Esophagus squamous epithelium (tissue), 5 donors: ENCODE data around the gene GSK3B. TPM values are rescaled to one million over a fixed set of nuclear protein-coding genes. Genes with fewer than 3 reads are reported as not detected.
A peak's percentile ranks its signal among the peaks of the same experiment; 100 is the strongest.

Experiments
- DNase-seq: peaks from one replicate; lab custom pipeline; 2025; lab: John Stamatoyannopoulos, UW
- H3K27ac ChIP-seq, 4 donors: fragments of 200-600 bp; sonication (generic); one replicate each; pipeline ENCODE4 v1.5.1; 2016 to 2019; ENCODE audit warnings: mild to moderate bottlenecking in 1 of 4
- H3K27me3 ChIP-seq, 4 donors: fragments of 200-600 bp; sonication (generic); 1 replicate in 3 of 4; 2 replicates in 1 of 4; pipeline versions ENCODE4 v1.5.1 to v1.6.0; 2017 to 2021; ENCODE audit warnings: antibody characterized with exemption in 1 of 4
- H3K36me3 ChIP-seq, 3 donors: fragments of 200-600 bp; sonication (generic); one replicate each; pipeline ENCODE4 v1.5.1; 2016 to 2019
- H3K4me1 ChIP-seq, 3 donors: fragments of 200-600 bp; sonication (generic); one replicate each; pipeline ENCODE4 v1.5.1; 2017 to 2019
- H3K4me3 ChIP-seq, 4 donors: fragments of 200-600 bp; sonication (generic); 1 replicate in 3 of 4; 2 replicates in 1 of 4; pipeline ENCODE4 v1.5.1; 2016 to 2019; ENCODE audit warnings: mild to moderate bottlenecking in 2 of 4, moderate library complexity in 1 of 4
- H3K9me3 ChIP-seq, 3 donors: fragments of 200-600 bp; sonication (generic); one replicate each; pipeline ENCODE4 v1.5.1; 2016 to 2019
- POLR2A ChIP-seq, 4 donors: fragments of 450-650 bp; IDR thresholded peaks; one replicate each; pipeline ENCODE4 v1.6.1; 2017; ENCODE audit warnings: antibody characterized with exemption in 4 of 4, mild to moderate bottlenecking in 4 of 4, moderate library complexity in 3 of 4
- WGBS, 2 donors: methylation state at CpG; one replicate each; pipeline ENCODE4 v1.1.5; 2018; 5-methylcytosine and 5-hydroxymethylcytosine counted together
- intact Hi-C: fragments of 100-400 bp; cut with DNase I; formaldehyde crosslinking; loops from one replicate; pipeline ENCODE4 v1.15.0; 2022
- total RNA-seq, 4 donors: library from RNA; depleted of rRNA; stranded (reverse); fragments of >200 nt; gene quantifications; one replicate each; pipeline ENCODE4 v1.1.0, GENCODE V29; 2016
- TF ChIP-seq, protein P1 (sequence below), 6 experiments: fragments of 450-650 bp in 4 of 6; fragments of 200-600 bp in 2 of 6; sonication (generic) in 2 of 6; IDR thresholded peaks; one replicate each; pipeline ENCODE4 v1.5.1; 2016 to 2019; ENCODE audit warnings: antibody characterized with exemption in 6 of 6, mild to moderate bottlenecking in 4 of 6, moderate library complexity in 4 of 6
- donor health status: DM: yes; HTN: yes; CAD: no.

Gene GSK3B
- total RNA-seq, 4 donors from 2014 or later, result 24.1 to 38.9 (median 34.5) TPM

DNA sequence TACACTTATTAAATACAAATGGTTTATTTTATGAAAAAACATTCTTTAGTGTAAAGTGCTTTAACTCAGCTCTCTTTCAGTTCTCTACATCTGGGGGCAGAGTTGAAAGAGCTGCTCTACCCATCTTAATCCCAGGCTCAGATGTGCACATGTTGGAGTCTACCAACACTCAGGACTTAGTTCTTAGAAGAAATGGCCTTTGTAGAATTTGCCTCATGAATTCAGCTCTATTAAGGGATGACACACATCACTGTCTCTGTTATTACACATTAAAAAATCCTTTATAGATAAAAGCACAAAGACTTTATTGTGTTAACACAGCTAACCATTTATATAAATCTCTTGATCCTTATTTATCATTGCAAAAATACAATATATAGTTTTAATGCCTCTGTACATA is 31.7 kb upstream of the GSK3B start:
- H3K27me3 ChIP-seq, result no peaks in the 10 kb centered on the region
- intact Hi-C loops, result no loop called here

DNA sequence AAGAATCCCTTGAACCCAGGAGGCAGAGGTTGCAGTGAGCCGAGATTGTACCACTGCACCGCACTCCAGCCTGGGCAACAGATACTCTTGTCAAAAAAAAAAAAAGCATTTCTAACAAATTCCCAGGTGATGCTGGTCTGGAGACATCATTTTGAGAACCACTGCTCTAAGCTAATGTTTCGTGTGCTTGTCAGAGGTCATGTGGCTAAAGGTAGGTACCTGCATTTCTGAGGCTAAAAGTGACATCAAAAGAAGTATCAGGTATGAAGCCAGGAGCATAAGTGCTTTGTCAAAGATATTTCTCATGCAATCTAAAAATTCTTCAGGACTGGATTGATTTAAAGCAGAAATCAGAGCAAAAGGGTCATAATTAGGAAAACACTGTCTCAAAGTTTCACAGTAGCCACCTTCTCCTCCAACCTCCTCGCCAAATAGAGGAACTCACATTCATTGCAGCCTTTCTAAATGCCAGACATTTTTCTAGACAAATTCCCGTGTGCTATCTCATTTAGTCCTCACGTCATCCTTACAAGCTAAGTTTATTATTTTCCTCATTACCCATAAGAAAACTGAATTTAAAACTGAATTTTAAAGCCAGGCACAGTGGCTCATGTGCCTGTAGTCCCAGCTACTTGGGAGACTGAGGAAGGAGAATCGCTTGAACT is 25.7 kb upstream of the GSK3B start:
- 85 to 87% methylated on average over 5 to 7 of the region's 7 CpGs for WGBS, 2 donors
- H3K27ac ChIP-seq, result no peak overlapping the region
- H3K36me3 ChIP-seq, result no peaks in the 10 kb centered on the region
- intact Hi-C loops, result no loop called here
- H3K4me3 ChIP-seq, result no peak overlapping the region
- DNase-seq, result no peak
- H3K27me3 ChIP-seq, result no peaks in the 10 kb centered on the region
- peaks cover 0 to 2% (median 0%) of the 10 kb centered on the region in 3 donors for H3K4me1 ChIP-seq
- TF ChIP-seq, protein P1, sequence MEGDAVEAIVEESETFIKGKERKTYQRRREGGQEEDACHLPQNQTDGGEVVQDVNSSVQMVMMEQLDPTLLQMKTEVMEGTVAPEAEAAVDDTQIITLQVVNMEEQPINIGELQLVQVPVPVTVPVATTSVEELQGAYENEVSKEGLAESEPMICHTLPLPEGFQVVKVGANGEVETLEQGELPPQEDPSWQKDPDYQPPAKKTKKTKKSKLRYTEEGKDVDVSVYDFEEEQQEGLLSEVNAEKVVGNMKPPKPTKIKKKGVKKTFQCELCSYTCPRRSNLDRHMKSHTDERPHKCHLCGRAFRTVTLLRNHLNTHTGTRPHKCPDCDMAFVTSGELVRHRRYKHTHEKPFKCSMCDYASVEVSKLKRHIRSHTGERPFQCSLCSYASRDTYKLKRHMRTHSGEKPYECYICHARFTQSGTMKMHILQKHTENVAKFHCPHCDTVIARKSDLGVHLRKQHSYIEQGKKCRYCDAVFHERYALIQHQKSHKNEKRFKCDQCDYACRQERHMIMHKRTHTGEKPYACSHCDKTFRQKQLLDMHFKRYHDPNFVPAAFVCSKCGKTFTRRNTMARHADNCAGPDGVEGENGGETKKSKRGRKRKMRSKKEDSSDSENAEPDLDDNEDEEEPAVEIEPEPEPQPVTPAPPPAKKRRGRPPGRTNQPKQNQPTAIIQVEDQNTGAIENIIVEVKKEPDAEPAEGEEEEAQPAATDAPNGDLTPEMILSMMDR (IDR thresholded peaks at IDR 0.05), result no peak
- TF ChIP-seq POLR2A (IDR thresholded peaks at IDR 0.05), result no peak
- no peaks in the 10 kb centered on the region for H3K9me3 ChIP-seq

More for the DNA sequence above, 31.7 kb upstream of the GSK3B start:
- Histone ChIP-seq H3K27ac (no peak overlapping the region), H3K4me1 (no peaks in the 10 kb centered on the region), H3K36me3 (no peaks in the 10 kb centered on the region), H3K9me3 (no peaks in the 10 kb centered on the region), H3K4me3 (no peak overlapping the region)
- DNase-seq, result no peak
- TF ChIP-seq, protein P1 (IDR thresholded peaks at IDR 0.05), result no peak
- TF ChIP-seq POLR2A (IDR thresholded peaks at IDR 0.05), result no peak

DNA sequence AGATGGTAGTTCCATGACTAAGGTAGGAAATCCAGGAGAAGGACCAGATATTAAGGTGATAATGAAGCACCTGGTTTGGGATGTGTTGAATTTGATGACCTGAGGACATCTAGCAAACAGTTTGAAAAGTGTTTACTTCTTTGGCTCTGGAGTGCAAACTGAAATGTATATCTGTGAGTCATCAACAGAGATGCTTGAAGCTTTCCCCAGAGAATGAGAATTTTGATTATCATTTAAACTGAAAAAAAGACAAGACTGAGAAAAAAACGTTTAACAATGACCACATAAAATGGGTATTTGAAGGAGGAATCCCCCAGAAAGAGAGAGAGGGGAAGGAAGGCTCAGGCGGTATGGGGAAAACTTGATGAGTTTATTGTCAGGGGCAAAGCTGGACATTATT is 20.7 kb upstream of the GSK3B start:
- 48% methylated on average over 2 of the region's 2 CpGs for WGBS, 2 donors
- DNase-seq, result no peak
- Histone ChIP-seq H3K27me3 (no peaks in the 10 kb centered on the region), H3K9me3 (no peaks in the 10 kb centered on the region), H3K4me1 (peaks cover 0 to 47% (median 20%) of the 10 kb centered on the region in 3 donors), H3K27ac (no peak overlapping the region), H3K4me3 (no peak overlapping the region), H3K36me3 (no peaks in the 10 kb centered on the region)
- TF ChIP-seq, protein P1 (IDR thresholded peaks at IDR 0.05), result no peak
- TF ChIP-seq POLR2A (IDR thresholded peaks at IDR 0.05), result no peak
- intact Hi-C loops, result no loop called here

DNA sequence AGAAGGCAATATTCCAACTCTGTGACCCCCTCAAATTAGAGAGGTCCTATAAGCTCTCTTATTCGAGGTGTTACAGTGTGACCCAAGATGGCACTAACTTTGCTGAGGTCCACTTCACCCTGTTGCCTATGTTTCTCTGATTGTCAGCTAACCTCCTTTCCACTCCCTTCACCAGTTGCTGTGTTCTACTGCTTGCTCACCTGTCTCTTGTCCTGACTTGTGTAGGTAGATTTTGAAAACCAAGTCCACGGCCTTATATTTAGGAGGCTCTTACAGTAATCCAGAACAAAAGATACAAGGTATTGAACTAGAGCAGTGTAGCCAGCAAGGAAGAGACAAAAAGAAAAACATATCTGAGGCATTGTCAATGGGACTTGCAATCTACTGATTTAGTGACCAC is 20.1 kb upstream of the GSK3B start:
- intact Hi-C loops, result no loop called here
- 53 to 64% methylated on average over 2 of the region's 2 CpGs for WGBS, 2 donors
- Histone ChIP-seq H3K36me3 (no peaks in the 10 kb centered on the region), H3K9me3 (no peaks in the 10 kb centered on the region), H3K4me3 (no peak overlapping the region), H3K27ac (peak overlapping the region in 3 of 4 donors; percentile 10 to 36 (median 27)), H3K4me1 (peaks cover 0 to 47% (median 20%) of the 10 kb centered on the region in 3 donors), H3K27me3 (no peaks in the 10 kb centered on the region)
- DNase-seq, result no peak
- TF ChIP-seq, protein P1 (IDR thresholded peaks at IDR 0.05), result no peak
- no peak for TF ChIP-seq POLR2A (IDR thresholded peaks at IDR 0.05)

DNA sequence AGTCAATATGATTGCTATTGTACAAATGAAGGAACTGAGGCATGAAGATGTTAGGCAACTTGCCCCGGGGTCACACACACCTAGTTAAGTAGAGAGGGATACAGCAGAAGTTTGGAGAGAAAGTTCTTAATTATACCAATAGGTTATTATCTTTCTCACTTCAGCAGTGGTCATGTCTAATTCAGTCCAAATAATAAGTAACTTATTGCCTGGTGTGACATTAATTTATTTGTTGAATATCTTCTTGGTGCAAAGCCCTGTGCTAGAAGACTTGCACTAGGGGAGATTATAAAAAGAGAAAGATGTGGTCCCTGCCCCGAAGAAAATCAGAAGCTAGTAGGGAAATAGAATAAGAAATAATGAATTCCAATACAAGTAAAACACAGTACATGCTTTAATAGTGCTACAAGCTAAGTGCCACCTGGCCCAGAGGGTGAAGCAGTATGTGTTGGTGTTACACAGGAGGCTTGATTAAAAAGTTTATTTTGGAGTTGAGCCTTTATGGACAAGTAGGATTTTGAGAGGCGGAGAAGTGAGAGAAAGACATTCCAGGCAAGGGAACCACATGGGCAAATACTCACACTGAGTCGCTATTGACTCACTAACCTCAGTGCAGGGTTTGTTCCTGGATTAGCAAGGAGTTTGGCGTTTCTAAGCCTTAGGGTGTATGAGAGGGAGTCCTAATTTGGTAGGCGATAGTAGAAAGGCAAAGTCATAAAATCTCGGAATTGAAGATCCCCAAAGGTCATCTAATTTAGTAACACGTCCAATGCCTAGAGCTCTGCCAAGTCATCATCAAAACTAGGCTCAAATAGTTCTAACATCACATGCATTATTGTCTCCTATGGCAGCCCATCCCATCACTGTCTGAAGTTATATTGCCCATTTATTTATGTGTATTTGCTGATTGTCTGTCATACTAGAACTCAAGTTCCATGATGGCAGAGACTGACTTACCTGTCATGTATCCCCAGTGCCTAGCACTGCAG is 19.2 kb upstream of the GSK3B start:
- WGBS, 2 donors, result 41 to 57% methylated on average over 7 to 8 of the region's 8 CpGs
- Histone ChIP-seq H3K4me1 (peaks cover 0 to 47% (median 20%) of the 10 kb centered on the region in 3 donors), H3K4me3 (no peak overlapping the region), H3K9me3 (no peaks in the 10 kb centered on the region), H3K27me3 (no peaks in the 10 kb centered on the region), H3K27ac (peak overlapping the region; percentile 10 to 43 (median 33)), H3K36me3 (no peaks in the 10 kb centered on the region)
- DNase-seq, result no peak
- TF ChIP-seq, protein P1 (IDR thresholded peaks at IDR 0.05), result no peak
- no peak for TF ChIP-seq POLR2A (IDR thresholded peaks at IDR 0.05)
- intact Hi-C loops, result no loop called here
